ENCODE data around the gene MYL5.
"Not testable (repeated sequence)": the region's sequence is repeated elsewhere in the genome, so short reads cannot be mapped to it uniquely, and the experiment has no call there.

MYL5 gene

GRCh38 chr4:657834-658667 is 16.3 kb upstream of the MYL5 start:
- peak; percentile 35 for DNase-seq

GRCh38 chr4:658681-659667 is 15.4 kb upstream of the MYL5 start:
- DNase-seq: no peak

- DNase-seq: no peak
Observed at GRCh38 chr4:659851-660250, 14.5 kb upstream of the MYL5 start.

DNA sequence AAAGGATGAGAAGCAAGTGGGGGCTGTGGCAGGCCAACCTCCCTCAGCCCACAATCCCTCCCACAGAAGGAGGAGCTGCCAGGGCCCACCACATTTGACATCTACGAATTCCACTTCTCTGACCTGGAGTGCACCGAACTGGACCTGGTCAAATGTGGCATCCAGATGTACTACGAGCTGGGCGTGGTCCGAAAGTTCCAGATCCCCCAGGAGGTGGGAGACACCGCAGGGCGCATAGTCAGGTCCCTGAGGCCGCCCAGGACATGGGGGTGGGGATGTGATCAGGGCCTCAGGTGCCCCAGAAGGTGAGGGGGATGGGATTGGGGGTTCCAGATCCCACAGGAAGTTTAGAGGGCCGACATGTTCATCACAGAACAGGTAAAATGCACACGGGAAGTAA is 13.9 kb upstream of the MYL5 start:
- DNase-seq: no peak

DNA sequence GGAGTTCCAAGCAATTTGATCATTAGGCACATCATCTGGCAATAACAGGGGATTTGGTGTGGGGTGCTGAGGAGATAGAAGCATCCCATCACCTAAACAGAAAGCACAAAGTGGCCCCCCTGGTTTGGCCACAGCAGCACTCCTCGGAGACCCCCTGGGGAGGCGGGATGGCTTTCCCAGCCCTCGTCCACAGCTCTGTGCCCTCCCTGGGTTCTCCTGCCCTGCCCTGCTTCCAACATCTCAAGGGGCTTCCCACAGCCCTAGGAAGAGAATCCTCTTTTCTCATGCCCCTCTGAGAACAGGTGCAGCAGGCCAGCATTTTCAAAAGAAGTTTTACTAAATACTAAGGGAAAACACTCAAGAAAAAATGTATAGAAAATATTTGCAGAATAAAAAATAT is 13.1 kb upstream of the MYL5 start:
- DNase-seq: no peak

DNA sequence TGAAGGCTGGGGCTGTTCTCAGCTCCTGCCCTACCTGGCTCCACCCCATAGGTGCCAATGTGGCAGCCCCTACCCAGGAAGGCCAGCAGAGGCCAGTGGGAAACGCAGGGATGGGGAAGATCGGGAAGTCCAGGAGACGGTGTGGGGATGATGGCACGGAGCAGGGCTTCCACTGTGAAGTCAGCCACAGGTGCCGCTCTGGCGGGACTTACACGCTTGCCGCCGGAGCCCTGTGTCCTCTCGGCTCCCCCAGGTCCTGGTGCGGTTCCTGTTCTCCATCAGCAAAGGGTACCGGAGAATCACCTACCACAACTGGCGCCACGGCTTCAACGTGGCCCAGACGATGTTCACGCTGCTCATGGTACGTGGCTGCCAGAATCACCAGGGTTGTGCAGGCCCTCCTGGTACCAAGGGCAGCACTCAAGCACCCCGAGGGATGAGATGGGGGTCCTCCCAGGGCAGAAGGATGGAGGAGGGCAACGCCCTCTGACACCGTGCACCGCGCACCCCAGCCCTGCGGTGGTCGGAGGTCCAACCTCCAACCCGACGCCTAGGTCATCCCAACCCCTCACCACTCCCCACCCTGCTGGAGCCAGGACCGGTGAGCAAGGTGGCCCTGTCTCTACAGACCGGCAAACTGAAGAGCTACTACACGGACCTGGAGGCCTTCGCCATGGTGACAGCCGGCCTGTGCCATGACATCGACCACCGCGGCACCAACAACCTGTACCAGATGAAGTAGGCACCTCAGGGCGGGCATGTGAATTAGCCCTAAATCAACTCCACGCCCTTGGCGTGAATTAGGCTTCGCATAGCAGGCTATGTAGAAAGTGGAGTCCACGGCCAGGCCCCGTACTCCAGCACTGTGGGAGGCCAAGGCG is 12.2 kb upstream of the MYL5 start:
- DNase-seq: no peak

DNA sequence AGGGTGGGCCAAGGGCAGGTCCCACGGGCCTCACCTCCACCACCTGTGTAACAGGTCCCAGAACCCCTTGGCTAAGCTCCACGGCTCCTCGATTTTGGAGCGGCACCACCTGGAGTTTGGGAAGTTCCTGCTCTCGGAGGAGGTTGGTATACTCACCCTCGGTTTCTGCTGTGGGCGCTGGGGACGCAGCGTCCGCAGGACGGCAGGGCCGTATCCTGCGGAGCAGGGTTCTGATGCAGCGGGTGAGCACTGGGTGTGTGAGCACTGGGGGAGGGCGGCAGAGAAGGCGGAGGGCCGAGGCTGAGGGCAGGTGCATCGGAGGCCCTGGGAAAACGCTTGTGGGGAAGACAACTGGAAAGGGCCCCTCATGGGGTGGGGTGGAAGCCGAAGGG is 11.3 kb upstream of the MYL5 start:
- no peak for DNase-seq

DNA sequence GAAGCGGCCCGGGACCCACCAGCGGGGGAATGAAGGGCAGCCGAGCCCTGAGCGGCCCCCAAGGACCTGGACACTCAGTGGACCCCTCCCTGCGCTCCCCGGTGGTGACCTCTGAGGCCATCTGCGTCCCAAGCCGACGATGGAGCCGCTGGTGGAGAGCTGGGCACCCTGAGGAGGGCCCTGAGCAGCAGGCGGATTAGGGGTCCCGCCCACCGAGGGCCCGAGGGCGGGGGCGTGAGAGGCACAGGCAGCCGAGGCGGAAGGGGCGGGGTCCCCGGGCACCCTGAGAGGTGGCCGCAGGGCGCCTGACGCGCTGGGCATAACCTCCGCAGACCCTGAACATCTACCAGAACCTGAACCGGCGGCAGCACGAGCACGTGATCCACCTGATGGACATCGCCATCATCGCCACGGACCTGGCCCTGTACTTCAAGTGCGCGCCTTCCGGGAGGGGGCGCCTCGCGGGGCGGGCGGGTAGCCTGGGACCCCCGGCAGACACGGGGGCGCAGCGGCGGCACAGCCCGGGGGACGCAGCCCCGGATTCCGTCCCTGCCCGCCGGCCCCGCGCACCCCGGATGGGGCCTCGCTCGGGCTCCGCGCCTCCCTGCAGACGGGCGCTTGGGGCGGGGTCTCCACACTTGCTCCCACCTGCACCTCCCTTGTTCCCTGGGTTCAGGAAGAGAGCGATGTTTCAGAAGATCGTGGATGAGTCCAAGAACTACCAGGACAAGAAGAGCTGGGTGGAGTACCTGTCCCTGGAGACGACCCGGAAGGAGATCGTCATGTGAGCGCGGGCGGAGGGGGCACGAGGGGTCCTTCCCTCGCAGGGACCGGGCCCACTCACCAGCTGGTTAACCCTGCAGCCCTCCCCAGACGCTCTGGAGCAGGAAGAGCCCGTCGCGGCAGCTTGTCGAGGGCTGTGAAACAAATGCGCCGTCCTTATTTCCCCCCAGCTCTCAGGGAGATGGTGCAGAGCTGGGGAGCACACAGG is 10.6 kb upstream of the MYL5 start:
- DNase-seq: peak; percentile 74

DNA sequence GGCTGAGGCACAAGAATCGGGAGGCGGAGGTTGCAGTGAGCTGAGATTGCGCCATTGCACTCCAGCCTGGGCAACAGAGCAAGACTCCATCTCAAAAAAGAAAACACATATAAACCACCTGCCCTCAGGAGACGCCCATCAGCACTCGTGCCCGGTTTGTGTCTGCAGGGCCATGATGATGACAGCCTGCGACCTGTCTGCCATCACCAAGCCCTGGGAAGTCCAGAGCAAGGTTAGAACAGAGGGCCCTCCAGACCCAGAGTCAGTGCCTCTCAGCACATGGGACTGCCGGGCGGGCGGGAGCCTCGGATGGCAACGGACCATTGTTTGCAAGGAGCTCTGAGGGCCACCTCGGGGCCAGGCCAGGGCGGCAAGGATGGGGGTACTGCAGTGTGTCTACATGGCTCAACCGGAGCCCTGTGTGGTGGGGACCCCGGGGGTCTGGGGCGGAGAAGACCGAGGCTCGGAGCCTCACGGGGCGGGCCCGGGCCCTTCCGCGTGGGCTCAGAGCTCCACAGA is 9.6 kb upstream of the MYL5 start:
- DNase-seq: no peak

DNA sequence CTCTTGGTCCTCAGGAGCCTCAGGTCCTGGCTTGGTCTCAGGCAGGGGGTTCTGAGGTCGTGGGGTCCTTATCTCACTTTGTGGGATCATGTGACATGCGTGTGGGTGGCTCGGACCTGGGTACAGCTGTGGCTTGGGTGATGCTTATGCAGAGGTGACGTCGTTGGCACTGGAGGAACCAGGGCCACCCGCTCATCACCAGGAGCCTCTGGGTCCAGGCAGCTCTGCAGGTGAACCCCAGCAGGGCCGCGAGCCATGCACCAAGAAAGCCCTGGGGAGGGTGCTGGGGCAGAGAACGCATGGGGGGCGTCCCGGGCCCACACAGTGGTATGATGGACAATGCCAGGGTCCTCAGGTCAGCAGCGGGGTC is 9.0 kb upstream of the MYL5 start:
- DNase-seq: no peak

DNA sequence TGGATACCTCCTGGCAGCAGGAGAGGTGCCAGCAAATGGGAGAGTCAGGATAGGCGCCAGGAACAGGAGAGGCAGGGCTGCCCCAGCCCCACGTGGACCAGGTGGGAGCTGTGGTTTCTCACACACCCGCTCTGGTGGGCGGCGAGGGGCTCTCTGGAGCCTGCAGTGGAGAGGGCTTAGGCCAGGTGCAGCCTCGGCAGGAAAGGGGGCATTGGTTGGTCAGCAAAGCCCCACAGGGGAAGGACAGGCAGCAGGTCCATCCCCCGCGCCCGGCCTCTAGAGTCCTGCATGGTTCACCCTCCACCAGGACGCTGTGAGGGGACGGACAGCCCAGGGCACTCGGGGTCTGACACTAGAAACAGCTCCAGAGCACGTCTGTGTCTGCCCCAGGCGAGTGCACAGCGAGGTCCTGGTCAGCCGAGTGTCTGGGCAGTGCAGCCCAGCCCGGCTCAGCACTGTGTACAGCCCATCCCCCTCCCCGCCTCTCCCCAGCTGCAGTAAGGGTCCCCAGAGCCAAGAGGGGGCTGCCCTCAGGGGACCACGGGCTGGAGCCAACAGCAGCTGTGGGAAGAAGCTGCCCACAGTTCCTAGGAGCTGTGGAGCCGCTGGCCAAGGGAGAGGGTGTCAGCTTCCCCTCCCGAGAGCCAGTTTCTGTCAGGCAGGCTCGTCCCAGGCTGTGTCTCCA is 8.4 kb upstream of the MYL5 start:
- DNase-seq: peak; percentile 31

DNA sequence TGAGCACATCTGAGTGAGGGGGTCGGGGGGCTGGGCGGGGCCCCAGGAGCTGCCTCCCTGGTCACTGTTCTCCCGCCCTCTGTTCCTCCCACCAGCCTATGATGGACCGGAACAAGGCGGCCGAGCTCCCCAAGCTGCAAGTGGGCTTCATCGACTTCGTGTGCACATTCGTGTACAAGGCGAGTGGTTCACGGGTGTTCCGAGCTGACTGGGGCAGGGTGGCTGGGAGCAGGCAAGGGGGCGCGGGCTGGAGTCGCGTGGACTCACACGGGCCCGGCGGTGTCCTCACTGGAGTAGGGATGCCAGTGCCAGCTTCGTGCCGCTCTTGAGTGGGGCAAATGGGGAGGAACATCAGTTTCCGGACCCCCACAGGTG is 7.9 kb upstream of the MYL5 start:
- no peak for DNase-seq

- DNase-seq: no peak
Observed at GRCh38 chr4:666822-667544, 7.4 kb upstream of the MYL5 start.

GRCh38 chr4:667545-667925 is 6.8 kb upstream of the MYL5 start:
- DNase-seq: peak; percentile 18

DNA sequence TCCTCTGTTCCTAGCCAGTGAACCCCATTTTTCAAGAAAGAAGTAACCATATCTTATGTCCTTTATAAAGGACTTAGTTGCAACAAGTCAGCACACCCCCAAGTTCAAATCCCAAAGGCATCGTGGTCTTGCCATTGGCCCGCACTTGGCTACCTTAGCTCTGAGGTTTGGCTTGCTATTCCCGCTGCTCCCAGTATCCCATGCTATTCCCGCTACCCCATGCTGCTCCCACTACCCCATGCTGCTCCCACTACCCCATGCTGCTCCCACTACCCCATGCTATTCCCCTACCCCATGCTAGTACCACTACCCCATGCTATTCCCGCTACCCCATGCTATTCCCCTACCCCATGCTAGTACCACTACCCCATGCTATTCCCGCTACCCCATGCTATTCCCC is 6.1 kb upstream of the MYL5 start:
- not testable (repeated sequence) for DNase-seq

- peak; percentile 12 for DNase-seq
Observed at GRCh38 chr4:669806-670559, 4.4 kb upstream of the MYL5 start.

GRCh38 chr4:671769-672168 is 2.6 kb upstream of the MYL5 start:
- peak; percentile 19 for DNase-seq

DNA sequence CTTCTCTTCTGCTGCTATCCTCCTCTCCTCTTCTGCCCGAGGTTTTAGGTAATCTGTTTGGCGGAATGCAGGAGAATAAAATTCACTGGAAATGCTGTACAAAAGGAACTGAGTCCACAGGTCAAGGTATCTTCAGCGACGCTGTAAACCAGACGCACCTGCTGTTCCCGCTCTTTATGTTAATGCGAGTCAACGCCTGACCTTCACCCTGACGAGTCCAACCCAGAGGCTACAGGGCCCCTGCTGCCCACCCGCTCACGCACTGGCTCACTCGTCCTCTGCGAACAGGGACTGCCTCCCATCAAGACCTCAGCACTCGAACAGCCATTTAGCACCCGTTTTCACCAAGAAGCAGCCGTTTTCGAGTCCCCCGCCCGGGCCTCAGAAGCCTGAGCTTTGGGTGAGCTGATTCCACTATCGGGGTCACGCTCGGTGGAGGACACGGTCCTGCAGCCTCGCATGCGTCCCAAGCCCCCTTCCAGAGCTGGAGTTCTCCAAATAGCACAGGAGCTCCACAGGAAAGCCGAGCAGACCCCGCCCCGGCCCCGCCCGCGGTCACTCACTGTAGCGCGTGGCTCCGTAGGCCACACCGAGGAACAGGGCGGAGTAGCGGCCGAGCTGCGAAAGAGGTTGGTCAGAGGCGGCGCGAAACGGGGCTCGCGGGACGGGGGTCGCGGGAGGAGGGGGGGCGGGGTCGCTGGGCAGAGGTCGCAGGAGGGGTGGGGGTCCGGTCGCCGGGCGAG is 822 bp upstream of the MYL5 start:
- DNase-seq: peak; percentile 46
